ENCODE results near the gene CCDC187.

The CCDC187 gene

GRCh38 chr9:136311051-136312008 lies 7.4 kb upstream of the CCDC187 start:
- no peak for DNase-seq (ENCODE audit: low spot score)

GRCh38 chr9:136310273-136311030 lies 6.6 kb upstream of the CCDC187 start:
- no peak for DNase-seq (ENCODE audit: low spot score)

- no peak for DNase-seq (ENCODE audit: low spot score)
Observed at GRCh38 chr9:136309806-136310220, 5.9 kb upstream of the CCDC187 start.

- DNase-seq (ENCODE audit: low spot score) = no peak
Observed at GRCh38 chr9:136309101-136309801, 5.4 kb upstream of the CCDC187 start.

- DNase-seq (ENCODE audit: low spot score) = no peak
Observed at GRCh38 chr9:136308702-136309053, 4.8 kb upstream of the CCDC187 start.

- DNase-seq (ENCODE audit: low spot score) = no peak
Observed at GRCh38 chr9:136308006-136308701, 4.3 kb upstream of the CCDC187 start.

- DNase-seq (ENCODE audit: low spot score) = no peak
Observed at GRCh38 chr9:136307215-136307750, 3.4 kb upstream of the CCDC187 start.

- no peak for DNase-seq (ENCODE audit: low spot score)
Observed at GRCh38 chr9:136306211-136307208, 2.6 kb upstream of the CCDC187 start.

GRCh38 chr9:136305804-136306203 lies 1.9 kb upstream of the CCDC187 start:
- DNase-seq (ENCODE audit: low spot score) = no peak

- no peak for DNase-seq (ENCODE audit: low spot score)
Observed at GRCh38 chr9:136304981-136305380, 1.1 kb upstream of the CCDC187 start.

GRCh38 chr9:136304456-136304855 lies 562 bp upstream of the CCDC187 start:
- DNase-seq (ENCODE audit: low spot score) = no peak

GRCh38 chr9:136303066-136303824 lies 649 bp downstream of the CCDC187 start:
- DNase-seq (ENCODE audit: low spot score) = no peak

- no peak for DNase-seq (ENCODE audit: low spot score)
Observed at GRCh38 chr9:136302527-136302926, 1.4 kb downstream of the CCDC187 start.

GRCh38 chr9:136300866-136301265 lies 3.0 kb downstream of the CCDC187 start:
- no peak for DNase-seq (ENCODE audit: low spot score)

- no peak for DNase-seq (ENCODE audit: low spot score)
Observed at GRCh38 chr9:136300016-136300545, 3.8 kb downstream of the CCDC187 start.

GRCh38 chr9:136299541-136299940 lies 4.4 kb downstream of the CCDC187 start:
- DNase-seq (ENCODE audit: low spot score) = no peak

- no peak for DNase-seq (ENCODE audit: low spot score)
Observed at GRCh38 chr9:136299116-136299515, 4.8 kb downstream of the CCDC187 start.

- DNase-seq (ENCODE audit: low spot score) = no peak
Observed at GRCh38 chr9:136297766-136298735, 5.8 kb downstream of the CCDC187 start.

Data from activated CD4-positive, alpha-beta T cell treated with anti-CD3 and anti-CD28 coated beads, Interleukin-2, Interleukin-4, amounts not matched to agents 100 ng/mL and 50 ng/mL, durations not matched to agents 16 hours and 8 hours (primary cell).